SK-N-SH (cell line): ENCODE measurements around the gene SOCS7. TPM values are rescaled to one million over a fixed set of nuclear protein-coding genes. Genes with fewer than 3 reads are reported as not detected.

Experiments
- CTCF ChIA-PET: fragments of 300-600, 350-600 bp; formaldehyde crosslinking; extraction: SDS; loops from one replicate; lab custom pipeline; 2021; lab: Yijun Ruan, JAX
- POLR2A ChIA-PET: fragments of 350-600 bp; sonication (Branson Sonifier 250); formaldehyde crosslinking; extraction: SDS; loops from one replicate; lab custom pipeline; 2020; ENCODE audit warnings: antibody characterized with exemption, inconsistent platforms; lab: Yijun Ruan, JAX
- DNase-seq: peaks from one replicate; pipeline ENCODE4 v3.0.0; 2012
- H2AFZ ChIP-seq: fragments of 200-600 bp; sonication (generic); 2 replicates; pipeline ENCODE4 v1.8.1; 2016; ENCODE audit warnings: antibody characterized with exemption, mild to moderate bottlenecking, low read depth
- H3F3A ChIP-seq: fragments of 200-600 bp; sonication (generic); replicated peaks from 2 replicates; pipeline ENCODE3; 2016; ENCODE audit warnings: antibody characterized with exemption, mild to moderate bottlenecking; ENCODE audit not compliant: insufficient read depth
- H3K27ac ChIP-seq, 2 experiments: fragments of 200-500 bp in 1 of 2; fragments of 200-600 bp in 1 of 2; sonication (Bioruptor generic) in 1 of 2; sonication (generic), shearing (Covaris generic) in 1 of 2; 2 replicates each; pipeline versions ENCODE4 v1.5.1 to v1.6.1; 2014 to 2016; ENCODE audit warnings: low read depth in 2 of 2, inconsistent platforms in 1 of 2, low read length in 1 of 2, mild to moderate bottlenecking in 1 of 2, mixed read lengths in 1 of 2
- H3K27me3 ChIP-seq: fragments of 200-600 bp; sonication (generic), shearing (Covaris generic); 2 replicates; pipeline ENCODE4 v1.6.1; 2016; ENCODE audit warnings: mixed run types; ENCODE audit not compliant: insufficient read depth
- H3K36me3 ChIP-seq, 2 experiments: fragments of 200-500 bp in 1 of 2; fragments of 200-600 bp in 1 of 2; sonication (Bioruptor generic) in 1 of 2; sonication (generic) in 1 of 2; replicated peaks in 1 of 2; 2 replicates each; pipeline versions ENCODE3 to v1.5.1; 2014 to 2016; ENCODE audit warnings: low read length in 1 of 2, mild to moderate bottlenecking in 1 of 2; ENCODE audit not compliant: insufficient read depth in 2 of 2, control insufficient read depth in 1 of 2
- H3K4me1 ChIP-seq, 2 experiments: fragments of 200-500 bp in 1 of 2; fragments of 200-600 bp in 1 of 2; sonication (Bioruptor generic) in 1 of 2; sonication (generic), shearing (Covaris generic) in 1 of 2; 2 replicates each; pipeline versions ENCODE4 v1.5.1 to v1.6.1; 2014 to 2016; ENCODE audit warnings: low read depth in 1 of 2, low read length in 1 of 2, mixed run types in 1 of 2; ENCODE audit not compliant: insufficient read depth in 2 of 2, control insufficient read depth in 1 of 2
- H3K4me2 ChIP-seq: fragments of 200-600 bp; sonication (generic), shearing (Covaris generic); 2 replicates; pipeline ENCODE4 v1.6.1; 2017; ENCODE audit warnings: mixed run types
- H3K4me3 ChIP-seq, 2 experiments: fragments of 200-500 bp in 1 of 2; fragments of 200-600 bp in 1 of 2; sonication (Bioruptor generic) in 1 of 2; sonication (generic), shearing (Covaris generic) in 1 of 2; 2 replicates each; pipeline versions ENCODE4 v1.5.1 to v1.8.1; 2014 to 2016; ENCODE audit warnings: low read depth in 2 of 2, inconsistent platforms in 1 of 2, low read length in 1 of 2, mild to moderate bottlenecking in 1 of 2, mixed read lengths in 1 of 2, moderate library complexity in 1 of 2
- H3K79me2 ChIP-seq: fragments of 200-600 bp; sonication (generic); 2 replicates; pipeline ENCODE4 v1.8.1; 2017; ENCODE audit warnings: mild to moderate bottlenecking; ENCODE audit not compliant: insufficient read depth
- H3K9ac ChIP-seq: fragments of 200-600 bp; sonication (generic); 2 replicates; pipeline ENCODE4 v1.6.1; 2017; ENCODE audit warnings: mixed run types
- H3K9me2 ChIP-seq: fragments of 200-600 bp; sonication (generic); 2 replicates; pipeline ENCODE4 v1.6.1; 2017; ENCODE audit warnings: mixed run types
- H3K9me3 ChIP-seq: fragments of 200-600 bp; sonication (generic); 2 replicates; pipeline ENCODE4 v1.6.1; 2017; ENCODE audit warnings: mixed run types, mild to moderate bottlenecking, moderate library complexity
- H4K20me1 ChIP-seq: fragments of 200-600 bp; sonication (generic); 2 replicates; pipeline ENCODE4 v1.6.1; 2017; ENCODE audit warnings: mild to moderate bottlenecking, mixed run types; ENCODE audit not compliant: insufficient read depth
- CHD2 ChIP-seq: fragments of 150-350 bp; IDR thresholded peaks from 2 replicates; pipeline ENCODE4 v1.6.1; 2018; ENCODE audit warnings: low read length; ENCODE audit not compliant: partially characterized antibody
- ELF1 ChIP-seq: IDR thresholded peaks from 2 replicates; pipeline ENCODE4 v1.4.0; 2012
- EP300 ChIP-seq, 2 experiments: IDR thresholded peaks; 2 replicates each; pipeline versions ENCODE4 v1.4.0 to v1.6.1; 2012; ENCODE audit warnings: borderline replicate concordance in 1 of 2, low read depth in 1 of 2, low read length in 1 of 2
- EZH2phosphoT487 ChIP-seq: fragments of 200-600 bp; sonication (generic); IDR thresholded peaks from 2 replicates; pipeline ENCODE4 v1.6.1; 2017; ENCODE audit warnings: low read depth, mixed run types, mild to moderate bottlenecking, antibody characterized with exemption, moderate library complexity, borderline replicate concordance
- GATA2 ChIP-seq: sonication (generic); formaldehyde crosslinking; IDR thresholded peaks from 2 replicates; pipeline ENCODE4 v1.5.0; 2020; ENCODE audit warnings: mild to moderate bottlenecking, missing genetic modification reagents
- MEF2A ChIP-seq: IDR thresholded peaks from 2 replicates; pipeline ENCODE4 v1.4.0; 2012; ENCODE audit warnings: low read depth, borderline replicate concordance
- NRF1 ChIP-seq: IDR thresholded peaks from 2 replicates; pipeline ENCODE4 v1.6.1; 2012; ENCODE audit warnings: low read depth, mild to moderate bottlenecking, low read length
- RAD21 ChIP-seq: IDR thresholded peaks from 2 replicates; pipeline ENCODE4 v1.6.1; 2012; ENCODE audit warnings: mild to moderate bottlenecking, low read length
- RCOR1 ChIP-seq: fragments of 150-350 bp; IDR thresholded peaks from 2 replicates; pipeline ENCODE4 v1.6.1; 2017; ENCODE audit warnings: antibody characterized with exemption, low read length
- SIN3A ChIP-seq: IDR thresholded peaks from 2 replicates; pipeline ENCODE4 v1.6.1; 2012; ENCODE audit warnings: low read depth, mild to moderate bottlenecking, low read length, moderate library complexity, borderline replicate concordance
- TAF1 ChIP-seq: IDR thresholded peaks from 2 replicates; pipeline ENCODE4 v1.6.1; 2012; ENCODE audit warnings: low read depth, mild to moderate bottlenecking, low read length, moderate library complexity, borderline replicate concordance
- TEAD4 ChIP-seq: IDR thresholded peaks from 2 replicates; pipeline ENCODE4 v1.4.0; 2012; ENCODE audit warnings: mild to moderate bottlenecking, borderline replicate concordance; ENCODE audit not compliant: insufficient read depth
- YY1 ChIP-seq: IDR thresholded peaks from 2 replicates; pipeline ENCODE4 v1.4.0; 2012; ENCODE audit warnings: low read depth, mild to moderate bottlenecking
- WGBS: methylation state at CpG from one replicate; pipeline ENCODE4 v1.1.6; 2017; ENCODE audit warnings: low lambda C conversion rate; 5-methylcytosine and 5-hydroxymethylcytosine counted together
- polyA plus RNA-seq, 3 experiments: library from polyadenylated mRNA; depleted of rRNA; stranded (reverse); fragments of >200 nt; gene quantifications; 2 replicates each; pipeline ENCODE4 v1.2.3, GENCODE V29; 2012
- TF ChIP-seq, protein P1 (sequence below): IDR thresholded peaks from 2 replicates; pipeline ENCODE4 v1.4.0; 2012; ENCODE audit warnings: low read depth, borderline replicate concordance
- TF ChIP-seq, protein P2 (sequence below): IDR thresholded peaks from 2 replicates; pipeline ENCODE4 v1.4.0; 2012; ENCODE audit warnings: low read depth
- TF ChIP-seq, protein P3 (sequence below): fragments of 200-600 bp; sonication (generic); IDR thresholded peaks from 2 replicates; pipeline ENCODE4 v1.6.1; 2017; ENCODE audit warnings: antibody characterized with exemption, mild to moderate bottlenecking, moderate library complexity
- TF ChIP-seq, protein P4 (sequence below): fragments of 150-350 bp; IDR thresholded peaks from 2 replicates; pipeline ENCODE4 v1.6.1; 2017; ENCODE audit warnings: antibody characterized with exemption, low read length, low read depth, borderline replicate concordance
- TF ChIP-seq, protein P5 (sequence below): IDR thresholded peaks from 2 replicates; pipeline ENCODE4 v1.4.0; 2012; ENCODE audit warnings: low read depth, borderline replicate concordance

SOCS7 gene
- polyA plus RNA-seq, 1 of the 3 experiments (the other 2 are of a cell fraction), result 7.4 TPM

DNA sequence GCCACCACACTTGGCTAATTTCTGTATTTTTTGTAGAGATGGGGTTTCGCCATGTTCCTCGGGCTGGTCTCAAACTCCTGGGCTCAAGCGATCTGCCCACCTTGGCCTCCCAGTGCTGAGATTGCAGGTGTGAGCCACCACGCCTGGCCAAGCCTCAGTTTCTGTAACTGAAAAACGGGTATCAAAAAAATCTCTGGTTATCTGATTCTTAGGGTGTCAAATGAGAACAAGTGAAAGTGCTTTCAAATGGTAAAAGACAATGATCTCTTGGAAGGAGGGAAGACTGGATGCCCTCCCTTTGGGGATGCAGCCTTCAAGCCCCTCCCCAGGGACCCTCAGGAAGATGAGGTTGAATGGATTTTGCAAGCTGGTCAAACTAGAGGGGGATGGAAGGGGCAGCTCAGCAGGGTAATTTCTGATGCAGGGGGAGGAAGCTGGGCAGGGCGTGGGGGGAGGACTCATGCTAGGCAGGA lies 98.9 kb downstream of the SOCS7 start:
- CTCF ChIA-PET, result interaction anchor here (0.8 to 3.3 kb wide), 7 partner anchors 14 to 158 kb away, joined by 3 to 14 read pairs (median 4); no protein-coding TSS in a partner anchor
- DNase-seq, result no peak
- Histone ChIP-seq H3K36me3 (peaks cover 0 to under 1% of the 10 kb centered on the region in 2 experiments), H3K9me3 (no peaks in the 10 kb centered on the region), H3K9me2 (no peaks in the 10 kb centered on the region), H3K4me1 (peaks cover 35 to 59% of the 10 kb centered on the region in 2 experiments; a peak in 3 of 4 replicates), H3K4me2 (peak overlapping the region; percentile 73), H3K27me3 (no peaks in the 10 kb centered on the region), H3K79me2 (peaks cover 93% of the 10 kb centered on the region), H4K20me1 (peaks cover 10% of the 10 kb centered on the region), H2AFZ (no peak overlapping the region), H3K9ac (peak overlapping the region; percentile 45; the same call in 1 of the 2 replicates), H3K27ac (peak overlapping the region; percentile 51 to 74; a peak in 3 of 4 replicates), H3K4me3 (peak overlapping the region in 1 of 2 experiments; percentile 14; a peak in 1 of 4 replicates)
- POLR2A ChIA-PET, result no interaction called here
- WGBS, result 66% methylated on average over 6 of the region's 6 CpGs
- TF ChIP-seq TAF1 (0 out of 2 replicates have a peak, but pooled peaks have one; percentile 3), EP300 (IDR thresholded peaks at IDR 0.05; ENCODE audit: borderline replicate concordance in 1 of 2, low read depth in 1 of 2, low read length in 1 of 2) (no peak), ELF1 (peak; percentile 43; the same call in 1 of the 2 replicates), MEF2A (no peak), YY1 (no peak), RCOR1 (no peak)
- TF ChIP-seq, all 33 proteins: peak for 2
- peaks cover 6% of the 10 kb centered on the region for H3F3A ChIP-seq

DNA sequence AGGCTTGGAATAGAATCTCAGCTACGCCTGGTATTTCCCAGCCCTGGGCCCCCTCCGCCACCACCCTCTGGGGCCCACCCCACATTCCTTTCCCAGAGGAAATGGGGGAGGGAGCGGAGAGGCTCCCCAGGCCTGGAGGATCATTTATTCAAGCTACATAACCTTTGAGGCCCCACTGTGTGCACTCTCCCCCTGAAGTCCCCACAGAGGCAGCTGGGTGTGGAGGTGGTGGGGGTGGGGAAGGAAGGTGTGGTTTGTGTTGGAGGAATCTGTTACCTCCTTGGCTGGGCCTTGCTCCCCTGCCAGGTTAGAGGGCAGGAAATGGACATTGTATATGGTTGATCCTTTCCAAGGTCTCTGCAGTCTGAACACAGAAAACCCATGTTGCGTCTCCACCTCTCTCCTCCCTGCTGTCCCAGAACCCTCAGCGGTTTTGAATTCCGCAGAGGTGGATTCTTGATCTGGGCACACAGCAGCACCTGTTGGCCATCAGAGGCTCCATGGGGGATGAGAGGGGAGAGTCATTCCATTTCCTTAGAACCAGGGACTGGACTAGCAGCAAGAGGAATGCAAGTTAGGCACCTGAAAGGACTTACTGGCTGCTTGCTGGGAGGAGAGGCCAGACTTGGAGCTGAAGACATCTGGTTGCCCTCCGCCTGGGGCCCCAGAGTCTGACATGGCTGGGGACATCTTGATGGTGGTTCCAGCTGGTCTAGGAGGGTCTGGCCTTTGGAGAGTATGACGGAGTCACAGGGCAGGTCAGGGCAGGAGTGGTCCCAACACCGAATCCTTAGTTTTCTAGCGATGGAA lies 99.6 kb downstream of the SOCS7 start:
- 50% methylated on average over 7 of the region's 10 CpGs for WGBS
- Histone ChIP-seq H3K4me2 (peak overlapping the region; percentile 73), H3K9ac (peak overlapping the region; percentile 45; the same call in 1 of the 2 replicates), H3K79me2 (peaks cover 94% of the 10 kb centered on the region), H3K36me3 (no peaks in the 10 kb centered on the region), H3K27ac (peak overlapping the region; percentile 74 to 78; a peak in 3 of 4 replicates), H3K4me3 (peak overlapping the region; percentile 0 to 20; a peak in 3 of 4 replicates), H3K27me3 (no peaks in the 10 kb centered on the region), H3F3A (peaks cover 6% of the 10 kb centered on the region), H3K9me2 (no peaks in the 10 kb centered on the region), H3K9me3 (no peaks in the 10 kb centered on the region), H2AFZ (no peak overlapping the region), H3K4me1 (peaks cover 41 to 65% of the 10 kb centered on the region in 2 experiments; a peak in 3 of 4 replicates), H4K20me1 (peaks cover 17% of the 10 kb centered on the region)
- CTCF ChIA-PET, result interaction anchor here (0.8 to 3.3 kb wide), 8 partner anchors 7 to 157 kb away, joined by 3 to 14 read pairs (median 5); no protein-coding TSS in a partner anchor
- POLR2A ChIA-PET, result no interaction called here
- no peak for DNase-seq
- TF ChIP-seq RAD21, result no peak
- no peak for TF ChIP-seq RCOR1
- TF ChIP-seq, protein P1, sequence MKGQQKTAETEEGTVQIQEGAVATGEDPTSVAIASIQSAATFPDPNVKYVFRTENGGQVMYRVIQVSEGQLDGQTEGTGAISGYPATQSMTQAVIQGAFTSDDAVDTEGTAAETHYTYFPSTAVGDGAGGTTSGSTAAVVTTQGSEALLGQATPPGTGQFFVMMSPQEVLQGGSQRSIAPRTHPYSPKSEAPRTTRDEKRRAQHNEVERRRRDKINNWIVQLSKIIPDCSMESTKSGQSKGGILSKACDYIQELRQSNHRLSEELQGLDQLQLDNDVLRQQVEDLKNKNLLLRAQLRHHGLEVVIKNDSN, result no peak
- no peak; the same call in 1 of the 2 replicates for TF ChIP-seq MEF2A
- TF ChIP-seq GATA2 (CRISPR knock-in tag), result no peak
- no peak for TF ChIP-seq SIN3A
- TF ChIP-seq NRF1, result no peak
- no peak for TF ChIP-seq CHD2
- TF ChIP-seq, protein P2, sequence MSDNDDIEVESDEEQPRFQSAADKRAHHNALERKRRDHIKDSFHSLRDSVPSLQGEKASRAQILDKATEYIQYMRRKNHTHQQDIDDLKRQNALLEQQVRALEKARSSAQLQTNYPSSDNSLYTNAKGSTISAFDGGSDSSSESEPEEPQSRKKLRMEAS, result peak; percentile 70; the same call in 1 of the 2 replicates
- no peak for TF ChIP-seq EZH2phosphoT487
- TF ChIP-seq, protein P3, sequence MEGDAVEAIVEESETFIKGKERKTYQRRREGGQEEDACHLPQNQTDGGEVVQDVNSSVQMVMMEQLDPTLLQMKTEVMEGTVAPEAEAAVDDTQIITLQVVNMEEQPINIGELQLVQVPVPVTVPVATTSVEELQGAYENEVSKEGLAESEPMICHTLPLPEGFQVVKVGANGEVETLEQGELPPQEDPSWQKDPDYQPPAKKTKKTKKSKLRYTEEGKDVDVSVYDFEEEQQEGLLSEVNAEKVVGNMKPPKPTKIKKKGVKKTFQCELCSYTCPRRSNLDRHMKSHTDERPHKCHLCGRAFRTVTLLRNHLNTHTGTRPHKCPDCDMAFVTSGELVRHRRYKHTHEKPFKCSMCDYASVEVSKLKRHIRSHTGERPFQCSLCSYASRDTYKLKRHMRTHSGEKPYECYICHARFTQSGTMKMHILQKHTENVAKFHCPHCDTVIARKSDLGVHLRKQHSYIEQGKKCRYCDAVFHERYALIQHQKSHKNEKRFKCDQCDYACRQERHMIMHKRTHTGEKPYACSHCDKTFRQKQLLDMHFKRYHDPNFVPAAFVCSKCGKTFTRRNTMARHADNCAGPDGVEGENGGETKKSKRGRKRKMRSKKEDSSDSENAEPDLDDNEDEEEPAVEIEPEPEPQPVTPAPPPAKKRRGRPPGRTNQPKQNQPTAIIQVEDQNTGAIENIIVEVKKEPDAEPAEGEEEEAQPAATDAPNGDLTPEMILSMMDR, result no peak
- TF ChIP-seq, protein P4, sequence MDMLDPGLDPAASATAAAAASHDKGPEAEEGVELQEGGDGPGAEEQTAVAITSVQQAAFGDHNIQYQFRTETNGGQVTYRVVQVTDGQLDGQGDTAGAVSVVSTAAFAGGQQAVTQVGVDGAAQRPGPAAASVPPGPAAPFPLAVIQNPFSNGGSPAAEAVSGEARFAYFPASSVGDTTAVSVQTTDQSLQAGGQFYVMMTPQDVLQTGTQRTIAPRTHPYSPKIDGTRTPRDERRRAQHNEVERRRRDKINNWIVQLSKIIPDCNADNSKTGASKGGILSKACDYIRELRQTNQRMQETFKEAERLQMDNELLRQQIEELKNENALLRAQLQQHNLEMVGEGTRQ, result no peak
- no peak for TF ChIP-seq TAF1
- peak; percentile 98 for TF ChIP-seq TEAD4
- TF ChIP-seq, protein P5, sequence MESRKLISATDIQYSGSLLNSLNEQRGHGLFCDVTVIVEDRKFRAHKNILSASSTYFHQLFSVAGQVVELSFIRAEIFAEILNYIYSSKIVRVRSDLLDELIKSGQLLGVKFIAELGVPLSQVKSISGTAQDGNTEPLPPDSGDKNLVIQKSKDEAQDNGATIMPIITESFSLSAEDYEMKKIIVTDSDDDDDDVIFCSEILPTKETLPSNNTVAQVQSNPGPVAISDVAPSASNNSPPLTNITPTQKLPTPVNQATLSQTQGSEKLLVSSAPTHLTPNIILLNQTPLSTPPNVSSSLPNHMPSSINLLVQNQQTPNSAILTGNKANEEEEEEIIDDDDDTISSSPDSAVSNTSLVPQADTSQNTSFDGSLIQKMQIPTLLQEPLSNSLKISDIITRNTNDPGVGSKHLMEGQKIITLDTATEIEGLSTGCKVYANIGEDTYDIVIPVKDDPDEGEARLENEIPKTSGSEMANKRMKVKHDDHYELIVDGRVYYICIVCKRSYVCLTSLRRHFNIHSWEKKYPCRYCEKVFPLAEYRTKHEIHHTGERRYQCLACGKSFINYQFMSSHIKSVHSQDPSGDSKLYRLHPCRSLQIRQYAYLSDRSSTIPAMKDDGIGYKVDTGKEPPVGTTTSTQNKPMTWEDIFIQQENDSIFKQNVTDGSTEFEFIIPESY, result 0 out of 2 replicates have a peak, but pooled peaks have one; percentile 12
